ENCODE data around the gene C2CD4D.
A peak's percentile ranks its signal among the peaks of the same experiment; 100 is the strongest.

C2CD4D gene

GRCh38 chr1:151814426-151814825 lies 25.2 kb downstream of the C2CD4D start:
- no peak for DNase-seq (ENCODE audit: low spot score)

GRCh38 chr1:151813271-151813977 lies 26.2 kb downstream of the C2CD4D start:
- DNase-seq (ENCODE audit: low spot score) = no peak

- no peak for DNase-seq (ENCODE audit: low spot score)
These were observed 28.4 kb downstream of the C2CD4D start for GRCh38 chr1:151811181-151811580.

GRCh38 chr1:151809985-151810556 lies 29.5 kb downstream of the C2CD4D start:
- no peak for DNase-seq (ENCODE audit: low spot score)

- no peak for DNase-seq (ENCODE audit: low spot score)
These were observed 30.2 kb downstream of the C2CD4D start for GRCh38 chr1:151809290-151809984.

GRCh38 chr1:151807766-151808165 lies 31.9 kb downstream of the C2CD4D start:
- DNase-seq (ENCODE audit: low spot score) = no peak

- DNase-seq (ENCODE audit: low spot score) = no peak
These were observed 32.5 kb downstream of the C2CD4D start for GRCh38 chr1:151807131-151807530.

GRCh38 chr1:151806170-151806569 lies 33.5 kb downstream of the C2CD4D start:
- no peak for DNase-seq (ENCODE audit: low spot score)

GRCh38 chr1:151805066-151805820 lies 34.4 kb downstream of the C2CD4D start, which contains the start of gene LINGO4:
TSS of gene LINGO4 (minus strand) at chr1:151805419. CDS start at chr1:151802704, 2,715 bp downstream.
- DNase-seq (ENCODE audit: low spot score) = no peak

- no peak for DNase-seq (ENCODE audit: low spot score)
These were observed 35.7 kb downstream of the C2CD4D start for GRCh38 chr1:151803915-151804314.

- DNase-seq (ENCODE audit: low spot score) = no peak
These were observed 36.5 kb downstream of the C2CD4D start for GRCh38 chr1:151803164-151803563.

GRCh38 chr1:151802372-151802771 lies 37.2 kb downstream of the C2CD4D start:
- no peak for DNase-seq (ENCODE audit: low spot score)

- DNase-seq (ENCODE audit: low spot score) = no peak
These were observed 37.8 kb downstream of the C2CD4D start for GRCh38 chr1:151801846-151802245.

GRCh38 chr1:151801310-151801820 lies 38.3 kb downstream of the C2CD4D start:
- no peak for DNase-seq (ENCODE audit: low spot score)

GRCh38 chr1:151800830-151801229 lies 38.8 kb downstream of the C2CD4D start:
- no peak for DNase-seq (ENCODE audit: low spot score)

GRCh38 chr1:151799179-151800022 lies 40.2 kb downstream of the C2CD4D start:
- no peak for DNase-seq (ENCODE audit: low spot score)

- DNase-seq (ENCODE audit: low spot score) = no peak
These were observed 41.0 kb downstream of the C2CD4D start for GRCh38 chr1:151798571-151798970.

GRCh38 chr1:151790940-151791651 lies 48.5 kb downstream of the C2CD4D start:
- DNase-seq (ENCODE audit: low spot score) = no peak

- DNase-seq (ENCODE audit: low spot score) = peak; percentile 99
These were observed 49.3 kb downstream of the C2CD4D start, which contains the start of gene TDRKH for GRCh38 chr1:151790071-151790939. TSS of gene TDRKH (minus strand) at chr1:151790500. CDS start at chr1:151783022, 7,478 bp downstream.
